K562 (cell line): ENCODE data around the gene KRT31. TPM values are rescaled to one million over a fixed set of nuclear protein-coding genes. Genes with fewer than 3 reads are reported as not detected.

Experiments used
- ATAC-seq: fragments of 200-7000 bp; cut with Tn5 transposase; 3 replicates; pipeline ENCODE4 v1.9.1; 2020; ENCODE audit warnings: moderate library complexity
- BruUV-seq: library from RNA; stranded (reverse); fragments of 400-500 nt; replicated peaks from 2 replicates; lab custom pipeline; 2021; lab: Mats Ljungman, UMichigan
- CTCF ChIA-PET: fragments of 300-600 bp; formaldehyde crosslinking; extraction: SDS; loops from one replicate; lab custom pipeline; 2021; ENCODE audit warnings: low intra/inter-chr PET ratio; lab: Yijun Ruan, JAX
- POLR2A ChIA-PET: fragments of 300-600, 350-650 bp; sonication (Branson Sonifier 250); formaldehyde crosslinking; extraction: SDS; loops from one replicate; lab custom pipeline; 2021; ENCODE audit warnings: antibody characterized with exemption, inconsistent platforms; lab: Yijun Ruan, JAX
- DNase-seq, 4 experiments: peaks; one replicate each; pipeline versions ENCODE4 v3.0.0 to v3.0.0-alpha.2; 2011 to 2018; ENCODE audit warnings: low spot score in 3 of 4, mixed read lengths in 3 of 4; ENCODE audit errors: extremely low read depth in 1 of 4
- FAIRE-seq: peaks from 2 replicates; lab custom pipeline; 2011; peaks lifted over from hg19 to GRCh38; lab: Jason Lieb, UNC
- H2AFZ ChIP-seq: 2 replicates; pipeline ENCODE4 v1.6.0; 2011; ENCODE audit warnings: low read depth, low read length, control low read depth, inconsistent platforms
- H3K27ac ChIP-seq: fragments of 200-600 bp; 3 replicates; pipeline ENCODE4 v1.8.0; 2011; ENCODE audit warnings: low read depth, mild to moderate bottlenecking, control low read depth, inconsistent platforms, low read length, moderate library complexity, mixed read lengths; ENCODE audit errors: extremely low read depth
- H3K27me3 ChIP-seq, 2 experiments: fragments of 300-600 bp in 1 of 2; 2 replicates in 1 of 2; 3 replicates in 1 of 2; pipeline versions ENCODE4 v1.6.0 to v1.8.0; 2011; ENCODE audit warnings: inconsistent platforms in 2 of 2, low read length in 2 of 2, mild to moderate bottlenecking in 1 of 2, mixed read lengths in 1 of 2, moderate library complexity in 1 of 2; ENCODE audit not compliant: control insufficient read depth in 2 of 2, insufficient read depth in 2 of 2
- H3K36me3 ChIP-seq: fragments of 300-600 bp; 3 replicates; pipeline ENCODE4 v1.8.0; 2011; ENCODE audit warnings: mild to moderate bottlenecking, low read length, inconsistent platforms; ENCODE audit not compliant: control insufficient read depth, insufficient read depth
- H3K4me1 ChIP-seq, 2 experiments: fragments of 200-600 bp in 1 of 2; replicated peaks in 1 of 2; 2 replicates in 1 of 2; 3 replicates in 1 of 2; pipeline versions ENCODE4 v1.5.1 to v1.8.0; 2011; ENCODE audit warnings: inconsistent platforms in 2 of 2, low read length in 2 of 2, mild to moderate bottlenecking in 1 of 2, mixed read lengths in 1 of 2, moderate library complexity in 1 of 2; ENCODE audit not compliant: control insufficient read depth in 2 of 2, insufficient read depth in 2 of 2
- H3K4me2 ChIP-seq: 2 replicates; pipeline ENCODE4 v1.6.1; 2011; ENCODE audit warnings: low read length, control low read depth, inconsistent platforms, mixed read lengths; ENCODE audit not compliant: insufficient read depth
- H3K4me3 ChIP-seq: fragments of 200-600 bp; sonication (generic), shearing (Covaris generic); 2 replicates; pipeline ENCODE4 v1.5.1; 2016; ENCODE audit warnings: control low read depth, inconsistent platforms
- H3K79me2 ChIP-seq: fragments of 200-600 bp; 3 replicates; pipeline ENCODE4 v1.8.0; 2011; ENCODE audit warnings: low read length, inconsistent platforms; ENCODE audit not compliant: control insufficient read depth, insufficient read depth
- H3K9ac ChIP-seq, 2 experiments: 2 replicates each; pipeline versions ENCODE4 v1.6.0 to v1.6.1; 2011; ENCODE audit warnings: low read depth in 2 of 2, low read length in 2 of 2, control low read depth in 1 of 2, inconsistent platforms in 1 of 2, mild to moderate bottlenecking in 1 of 2, mixed read lengths in 1 of 2; ENCODE audit not compliant: insufficient read depth in 1 of 2
- H3K9me1 ChIP-seq: one replicate; pipeline ENCODE4 v1.6.0; 2011; ENCODE audit warnings: inconsistent platforms, mild to moderate bottlenecking, low read length, moderate library complexity; ENCODE audit not compliant: control insufficient read depth, insufficient read depth
- H3K9me3 ChIP-seq: replicated peaks from 2 replicates; pipeline ENCODE4 v1.5.1; 2011; ENCODE audit warnings: low read depth, low read length, inconsistent platforms; ENCODE audit not compliant: control insufficient read depth, insufficient read depth
- H4K20me1 ChIP-seq: replicated peaks from 2 replicates; pipeline ENCODE4 v1.6.1; 2011; ENCODE audit warnings: low read length, inconsistent platforms, mixed read lengths; ENCODE audit not compliant: control insufficient read depth, insufficient read depth
- AFF4 ChIP-seq: sonication (generic); formaldehyde crosslinking; IDR thresholded peaks from 2 replicates; pipeline ENCODE4 v1.8.0; 2023; ENCODE audit warnings: mild to moderate bottlenecking, missing genetic modification reagents
- CHCHD3 ChIP-seq: fragments of 250-450 bp; sonication (Bioruptor Pico); IDR thresholded peaks from 2 replicates; pipeline ENCODE4 v2.1.2; 2022; ENCODE audit warnings: mild to moderate bottlenecking
- FOXA1 ChIP-seq: fragments of 450-650 bp; IDR thresholded peaks from 2 replicates; pipeline ENCODE4 v1.6.1; 2016; ENCODE audit warnings: mild to moderate bottlenecking, borderline replicate concordance
- NCOA1 ChIP-seq: fragments of 450-650 bp; IDR thresholded peaks from 2 replicates; pipeline ENCODE4 v1.6.1; 2016; ENCODE audit warnings: low read depth
- NFE2 ChIP-seq: IDR thresholded peaks from 2 replicates; pipeline ENCODE4 v1.6.1; 2014; ENCODE audit warnings: antibody characterized with exemption, low read depth
- SMARCE1 ChIP-seq: fragments of 450-650 bp; IDR thresholded peaks from 2 replicates; pipeline ENCODE4 v1.7.1; 2016; ENCODE audit warnings: mild to moderate bottlenecking
- ZNF274 ChIP-seq: IDR thresholded peaks from 2 replicates; pipeline ENCODE4 v1.6.1; 2011; ENCODE audit warnings: low read depth, mild to moderate bottlenecking, low read length, moderate library complexity, borderline replicate concordance
- WGBS: fragments of 100-300 bp; shearing (Covaris generic); methylation state at CpG from one replicate; pipeline ENCODE4 v1.1.6; 2016; ENCODE audit warnings: low coverage, mixed read lengths; ENCODE audit not compliant: insufficient coverage; ENCODE audit errors: missing lambda C conversion rate; 5-methylcytosine and 5-hydroxymethylcytosine counted together
- in situ Hi-C: fragments of 300-500 bp; cut with MboI; formaldehyde crosslinking; loops from 4 replicates; pipeline ENCODE4 v1.15.0; 2018; ENCODE audit warnings: inconsistent platforms, mixed read lengths
- intact Hi-C: fragments of 100-400 bp; cut with micrococcal nuclease; formaldehyde crosslinking; loops from 2 replicates; pipeline ENCODE4 v1.14.2; 2022
- polyA plus RNA-seq, 8 experiments: library from polyadenylated mRNA; depleted of rRNA in 4 of 8; stranded (reverse) in 5 of 8; unstranded in 3 of 8; fragments of >200 nt; fragmentation: Nextera tagmentation in 2 of 8; fragmentation: Illumina TruSeq in 1 of 8; extraction: Ambion mirVana in 2 of 8; extraction: Trizol in 1 of 8; gene quantifications; 2 replicates each; pipeline versions ENCODE4 v1.2.1 to v1.2.3, GENCODE V29; 2011 to 2014; ENCODE audit warnings: inconsistent platforms in 1 of 8, missing spikeins in 1 of 8
- total RNA-seq, 7 experiments: library from RNA; depleted of rRNA in 6 of 7; stranded (reverse); fragments of >200 nt in 6 of 7; fragmentation: Illumina TruSeq in 2 of 7; extraction: Trizol in 2 of 7; gene quantifications; 2 replicates each; pipeline versions ENCODE4 v1.2.1 to v1.2.3, GENCODE V29; 2011 to 2021; ENCODE audit warnings: low replicate concordance in 1 of 7
- TF ChIP-seq, protein P1 (sequence below): fragments of 250-450 bp; sonication (Bioruptor Pico); IDR thresholded peaks from 2 replicates; pipeline ENCODE4 v1.8.0; 2022; ENCODE audit warnings: inconsistent platforms

The KRT31 gene
- total and polyA plus RNA-seq, 9 of the 15 experiments (the other 6 are each of a cell fraction or from before 2014, with no cell fraction given): not detected

DNA sequence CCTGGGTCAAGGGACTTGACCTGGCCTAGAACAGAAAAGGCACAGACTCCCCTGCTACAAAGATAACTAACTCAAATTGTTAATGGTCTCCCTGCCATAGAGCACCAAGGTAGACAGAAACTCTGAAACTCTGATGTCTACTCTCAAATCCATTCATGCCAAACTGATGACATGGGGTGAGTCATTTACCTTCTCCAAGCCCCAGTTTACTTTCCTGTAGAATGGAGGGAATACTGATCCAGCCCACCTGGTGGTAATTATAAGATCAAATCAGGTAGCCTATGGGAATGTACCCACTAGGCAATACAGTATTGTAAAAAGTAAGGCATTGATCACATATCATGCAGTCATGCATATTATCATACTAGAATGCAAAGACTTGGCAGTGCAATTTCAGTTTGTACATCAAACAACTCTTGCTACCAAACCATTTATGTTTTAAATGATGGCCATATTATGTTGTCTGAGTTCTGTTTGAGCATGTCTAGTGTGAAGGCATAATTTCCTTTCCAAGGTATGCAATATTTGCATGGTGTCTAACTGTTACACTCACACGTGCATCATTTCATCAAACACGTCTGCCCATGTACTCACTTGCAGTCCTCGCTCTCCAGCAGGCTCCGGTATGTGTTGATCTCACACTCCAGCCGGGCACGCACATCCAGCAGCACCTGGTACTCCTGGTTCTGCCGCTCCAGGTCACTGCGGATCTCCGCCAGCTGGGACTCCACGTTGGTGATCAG, 3.0 kb downstream of the KRT31 start:
- TF ChIP-seq CHCHD3 (CRISPR knock-in tag): no peak
- no peak for TF ChIP-seq ZNF274
- no peak for TF ChIP-seq SMARCE1
- TF ChIP-seq FOXA1: no peak
- no peak for TF ChIP-seq NCOA1
- no peak for TF ChIP-seq NFE2
- TF ChIP-seq AFF4 (CRISPR knock-in tag): no peak
- TF ChIP-seq, protein P1, sequence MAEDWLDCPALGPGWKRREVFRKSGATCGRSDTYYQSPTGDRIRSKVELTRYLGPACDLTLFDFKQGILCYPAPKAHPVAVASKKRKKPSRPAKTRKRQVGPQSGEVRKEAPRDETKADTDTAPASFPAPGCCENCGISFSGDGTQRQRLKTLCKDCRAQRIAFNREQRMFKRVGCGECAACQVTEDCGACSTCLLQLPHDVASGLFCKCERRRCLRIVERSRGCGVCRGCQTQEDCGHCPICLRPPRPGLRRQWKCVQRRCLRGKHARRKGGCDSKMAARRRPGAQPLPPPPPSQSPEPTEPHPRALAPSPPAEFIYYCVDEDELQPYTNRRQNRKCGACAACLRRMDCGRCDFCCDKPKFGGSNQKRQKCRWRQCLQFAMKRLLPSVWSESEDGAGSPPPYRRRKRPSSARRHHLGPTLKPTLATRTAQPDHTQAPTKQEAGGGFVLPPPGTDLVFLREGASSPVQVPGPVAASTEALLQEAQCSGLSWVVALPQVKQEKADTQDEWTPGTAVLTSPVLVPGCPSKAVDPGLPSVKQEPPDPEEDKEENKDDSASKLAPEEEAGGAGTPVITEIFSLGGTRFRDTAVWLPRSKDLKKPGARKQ (CRISPR knock-in tag): no peak
- Histone ChIP-seq H2AFZ (no peak overlapping the region), H3K9ac (no peak overlapping the region), H3K79me2 (no peaks in the 10 kb centered on the region), H3K4me3 (no peak overlapping the region), H4K20me1 (no peaks in the 10 kb centered on the region), H3K36me3 (no peaks in the 10 kb centered on the region), H3K27ac (no peak overlapping the region), H3K9me3 (no peaks in the 10 kb centered on the region), H3K9me1 (no peaks in the 10 kb centered on the region), H3K4me1 (no peaks in the 10 kb centered on the region), H3K27me3 (peaks cover 4 to 32% of the 10 kb centered on the region in 2 experiments), H3K4me2 (no peak overlapping the region)
- FAIRE-seq (no peak), ATAC-seq (no peak), DNase-seq (no peak)
- CTCF ChIA-PET: no interaction called here
- intact Hi-C loops (no loop called here), in situ Hi-C loops (no loop called here)
- POLR2A ChIA-PET: no interaction called here
- no TSS peak for BruUV-seq
- 2% methylated on average over 9 of the region's 10 CpGs for WGBS
